Endodermal cell (in vitro differentiated cells): ENCODE results near the gene SLC3A2. TPM values are rescaled to one million over a fixed set of nuclear protein-coding genes. Genes with fewer than 3 reads are reported as not detected.
A peak's percentile ranks its signal among the peaks of the same experiment; 100 is the strongest.

Source experiments
- DNase-seq: peaks from one replicate; pipeline ENCODE4 v3.0.0-alpha.2; 2017
- H3K27ac ChIP-seq: 2 replicates; pipeline ENCODE4 v1.5.1; 2013; ENCODE audit warnings: mild to moderate bottlenecking, low read depth, low read length, moderate library complexity
- H3K27me3 ChIP-seq: 2 replicates; pipeline ENCODE4 v1.6.1; 2013; ENCODE audit warnings: mild to moderate bottlenecking, low read length, moderate library complexity; ENCODE audit not compliant: insufficient read depth, control insufficient read depth, poor library complexity, severe bottlenecking
- H3K36me3 ChIP-seq: 2 replicates; pipeline ENCODE4 v1.7.0; 2013; ENCODE audit warnings: mild to moderate bottlenecking, low read length, moderate library complexity; ENCODE audit not compliant: control insufficient read depth, insufficient read depth
- H3K4me1 ChIP-seq: one replicate; pipeline ENCODE4 v1.7.0; 2013; ENCODE audit warnings: low read length; ENCODE audit not compliant: control insufficient read depth, insufficient read depth
- H3K4me3 ChIP-seq: 2 replicates; pipeline ENCODE4 v1.5.1; 2013; ENCODE audit warnings: mild to moderate bottlenecking, low read length, moderate library complexity
- H3K9ac ChIP-seq: 2 replicates; pipeline ENCODE4 v1.6.1; 2013; ENCODE audit warnings: mild to moderate bottlenecking, low read length, moderate library complexity; ENCODE audit not compliant: poor library complexity, severe bottlenecking; ENCODE audit errors: extremely low read depth
- H3K9me3 ChIP-seq: 2 replicates; pipeline ENCODE4 v1.6.1; 2013; ENCODE audit warnings: mild to moderate bottlenecking, low read length, moderate library complexity; ENCODE audit not compliant: control insufficient read depth
- H3K27ac Mint-ChIP-seq: 2 replicates; pipeline ENCODE4 v1.8.0; 2020; ENCODE audit warnings: mixed read lengths
- H3K27me3 Mint-ChIP-seq: 2 replicates; pipeline ENCODE4 v1.8.0; 2021; ENCODE audit warnings: mild to moderate bottlenecking, mixed read lengths; ENCODE audit not compliant: insufficient read depth
- H3K36me3 Mint-ChIP-seq: 2 replicates; pipeline ENCODE4 v1.8.0; 2020; ENCODE audit warnings: low read depth, mixed read lengths
- H3K4me1 Mint-ChIP-seq: 2 replicates; pipeline ENCODE4 v1.8.0; 2020; ENCODE audit warnings: mixed read lengths
- H3K4me3 Mint-ChIP-seq: 2 replicates; pipeline ENCODE4 v1.8.0; 2020; ENCODE audit warnings: mild to moderate bottlenecking, moderate library complexity, mixed read lengths
- H3K9me3 Mint-ChIP-seq: 2 replicates; pipeline ENCODE4 v1.8.0; 2020; ENCODE audit warnings: mild to moderate bottlenecking, mixed read lengths
- CTCF ChIP-seq: fragments of 200-600 bp; sonication (generic); conservative IDR thresholded peaks from 2 replicates; pipeline ENCODE4 v1.5.0; 2021; ENCODE audit warnings: antibody characterized with exemption, mild to moderate bottlenecking
- WGBS, 2 experiments: methylation state at CpG; one replicate each; pipeline versions ENCODE4 v1.1.5 to v1.1.7; 2013; ENCODE audit warnings: missing lambda C conversion rate in 2 of 2, mixed read lengths in 1 of 2; ENCODE audit not compliant: insufficient coverage in 1 of 2, insufficient read length in 1 of 2; 5-methylcytosine and 5-hydroxymethylcytosine counted together
- total RNA-seq, 2 donors: library from RNA; stranded (reverse); fragmentation: NEBNext Ultra II Directional in 1 of 2; extraction: Animal tissue kit (Norgen Biotek cat#: 25700) in 1 of 2; gene quantifications; 2 replicates in 1 of 2; 3 replicates in 1 of 2; pipeline ENCODE4 v1.2.1, GENCODE V29; 2021

SLC3A2 gene
- total RNA-seq, 2 donors from 2014 or later, result 438 to 488 TPM

DNA sequence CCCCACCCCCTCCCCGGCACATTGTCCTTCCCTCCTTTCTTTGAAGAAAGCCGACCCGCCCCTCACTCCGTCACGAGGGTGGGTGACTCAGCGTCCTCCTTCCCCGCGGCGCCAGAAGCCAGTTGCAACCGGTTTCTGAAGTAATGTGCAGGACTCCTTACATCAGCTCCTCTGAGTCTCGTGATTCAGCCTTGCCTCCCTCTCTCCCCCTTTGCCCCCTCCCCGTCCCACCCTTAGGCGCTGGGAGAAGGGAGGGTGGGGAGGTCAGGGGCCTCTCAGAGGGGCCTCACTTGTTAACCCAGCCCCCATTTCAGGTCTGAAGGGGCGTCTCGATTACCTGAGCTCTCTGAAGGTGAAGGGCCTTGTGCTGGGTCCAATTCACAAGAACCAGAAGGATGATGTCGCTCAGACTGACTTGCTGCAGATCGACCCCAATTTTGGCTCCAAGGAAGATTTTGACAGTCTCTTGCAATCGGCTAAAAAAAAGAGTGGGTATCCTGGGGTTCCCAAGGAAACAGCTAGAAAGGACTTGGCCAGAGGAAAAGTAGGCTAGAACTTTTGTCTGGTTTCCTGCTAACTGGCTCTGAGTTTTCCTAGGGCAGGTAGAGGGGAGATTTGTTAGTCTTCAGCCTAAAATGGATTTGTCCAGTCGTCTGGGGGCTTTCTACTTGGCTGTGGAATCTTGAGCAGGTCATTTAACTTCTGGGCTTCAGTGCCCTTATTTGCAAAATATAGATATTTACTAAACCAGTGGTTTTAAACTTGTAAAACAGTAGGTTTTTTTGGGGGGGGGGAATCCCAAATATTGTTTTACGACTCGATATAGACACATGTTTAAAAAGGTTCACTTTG is 1.1 kb downstream of the SLC3A2 start:
- no peak for DNase-seq
- Mint-ChIP-seq H3K4me3 (peak overlapping the region; percentile 98), H3K27me3 (no peaks in the 10 kb centered on the region), H3K36me3 (peaks cover 73% of the 10 kb centered on the region), H3K4me1 (peaks cover 53% of the 10 kb centered on the region), H3K27ac (peak overlapping the region; percentile 100), H3K9me3 (no peaks in the 10 kb centered on the region)
- Histone ChIP-seq H3K4me1 (peaks cover 13% of the 10 kb centered on the region), H3K9me3 (no peaks in the 10 kb centered on the region), H3K27ac (peak overlapping the region; percentile 98), H3K27me3 (no peaks in the 10 kb centered on the region), H3K36me3 (peaks cover 72% of the 10 kb centered on the region), H3K4me3 (peak overlapping the region; percentile 95), H3K9ac (peak overlapping the region; percentile 99)
- TF ChIP-seq CTCF, result no peak
- 0 to 8% methylated on average over 5 to 18 of the region's 21 CpGs for WGBS, 2 experiments

DNA sequence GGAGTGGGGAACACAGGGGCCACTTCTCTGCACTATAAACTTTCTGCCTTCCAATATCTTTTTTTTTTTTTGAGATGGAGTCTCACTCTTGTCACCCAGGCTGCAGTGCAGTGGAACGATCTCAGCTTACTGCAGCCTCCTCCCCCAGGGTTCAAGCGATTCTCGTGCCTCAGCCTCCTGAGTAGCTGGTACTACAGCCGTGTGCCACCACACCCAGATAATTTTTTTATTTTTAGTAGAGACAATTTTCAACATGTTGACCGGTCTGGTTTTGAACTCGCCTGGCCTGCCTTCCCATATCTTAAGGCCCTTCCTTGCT is 1.7 kb downstream of the SLC3A2 start:
- Histone ChIP-seq H3K9me3 (no peaks in the 10 kb centered on the region), H3K27me3 (no peaks in the 10 kb centered on the region), H3K27ac (peak overlapping the region; percentile 98), H3K36me3 (peaks cover 72% of the 10 kb centered on the region), H3K4me3 (peak overlapping the region; percentile 95), H3K9ac (peak overlapping the region; percentile 99), H3K4me1 (peaks cover 11% of the 10 kb centered on the region)
- Mint-ChIP-seq H3K9me3 (no peaks in the 10 kb centered on the region), H3K4me3 (peak overlapping the region; percentile 98), H3K27me3 (no peaks in the 10 kb centered on the region), H3K4me1 (peaks cover 51% of the 10 kb centered on the region), H3K27ac (peak overlapping the region; percentile 100), H3K36me3 (peaks cover 74% of the 10 kb centered on the region)
- 74 to 80% methylated on average over 3 to 6 of the region's 6 CpGs for WGBS, 2 experiments
- TF ChIP-seq CTCF, result no peak
- no peak for DNase-seq

GRCh38 chr11:62882788-62883501 is 2.2 kb downstream of the SLC3A2 start:
- peaks cover 78% of the 10 kb centered on the region for H3K36me3 ChIP-seq
- WGBS, 2 experiments, result 73 to 88% methylated on average over 3 to 5 of the region's 5 CpGs
- H3K4me3 ChIP-seq, result peak overlapping the region; percentile 95
- Mint-ChIP-seq H3K4me1 (peaks cover 48% of the 10 kb centered on the region), H3K27ac (peak overlapping the region; percentile 100), H3K4me3 (peak overlapping the region; percentile 98), H3K36me3 (peaks cover 74% of the 10 kb centered on the region), H3K9me3 (no peaks in the 10 kb centered on the region), H3K27me3 (no peaks in the 10 kb centered on the region)
- H3K9ac ChIP-seq, result peak overlapping the region; percentile 99
- TF ChIP-seq CTCF, result no peak
- H3K4me1 ChIP-seq, result peaks cover 10% of the 10 kb centered on the region
- H3K9me3 ChIP-seq, result no peaks in the 10 kb centered on the region
- DNase-seq, result no peak
- H3K27me3 ChIP-seq, result no peaks in the 10 kb centered on the region
- peak overlapping the region; percentile 7 for H3K27ac ChIP-seq
